HG03575 (cell line): ENCODE data around the gene RFTN1.

Source experiments
- ATAC-seq: cut with Tn5 transposase; IDR thresholded peaks from one replicate; pipeline ENCODE4 v1.9.1; 2021; ENCODE audit not compliant: unreplicated experiment, insufficient number of reproducible peaks, low FRiP score; ENCODE audit errors: extremely low read depth

RFTN1 gene

GRCh38 chr3:16400106-16400931 is 113.2 kb downstream of the RFTN1 start:
- no peak for ATAC-seq

- no peak for ATAC-seq
Measured at GRCh38 chr3:16399473-16399872, 114.0 kb downstream of the RFTN1 start.

GRCh38 chr3:16398648-16399047 is 114.9 kb downstream of the RFTN1 start:
- ATAC-seq: no peak

GRCh38 chr3:16396202-16396601 is 117.3 kb downstream of the RFTN1 start:
- no peak for ATAC-seq

GRCh38 chr3:16395212-16395611 is 118.3 kb downstream of the RFTN1 start:
- no peak for ATAC-seq

- no peak for ATAC-seq
Measured at GRCh38 chr3:16394639-16395038, 118.9 kb downstream of the RFTN1 start.

GRCh38 chr3:16392717-16393116 is 120.8 kb downstream of the RFTN1 start:
- no peak for ATAC-seq

- no peak for ATAC-seq
Measured at GRCh38 chr3:16392065-16392464, 121.4 kb downstream of the RFTN1 start.

GRCh38 chr3:16390581-16390980 is 122.9 kb downstream of the RFTN1 start:
- no peak for ATAC-seq

- no peak for ATAC-seq
Measured at GRCh38 chr3:16388850-16389441, 124.6 kb downstream of the RFTN1 start.

GRCh38 chr3:16386561-16386960 is 126.9 kb downstream of the RFTN1 start:
- ATAC-seq: no peak

- ATAC-seq: no peak
Measured at GRCh38 chr3:16385151-16385550, 128.3 kb downstream of the RFTN1 start.

- no peak for ATAC-seq
Measured at GRCh38 chr3:16383864-16384263, 129.6 kb downstream of the RFTN1 start.

GRCh38 chr3:16382845-16383244 is 130.7 kb downstream of the RFTN1 start:
- peak; percentile 26 for ATAC-seq

GRCh38 chr3:16381426-16381825 is 132.1 kb downstream of the RFTN1 start:
- no peak for ATAC-seq

- ATAC-seq: no peak
Measured at GRCh38 chr3:16380421-16380820, 133.1 kb downstream of the RFTN1 start.

- ATAC-seq: no peak
Measured at GRCh38 chr3:16379838-16380237, 133.7 kb downstream of the RFTN1 start.

GRCh38 chr3:16378920-16379319 is 134.6 kb downstream of the RFTN1 start:
- no peak for ATAC-seq

- ATAC-seq: no peak
Measured at GRCh38 chr3:16378415-16378814, 135.1 kb downstream of the RFTN1 start.

- ATAC-seq: no peak
Measured at GRCh38 chr3:16377847-16378302, 135.6 kb downstream of the RFTN1 start.
